BJ (cell line): ENCODE results near the gene PEX12. TPM values are rescaled to one million over a fixed set of nuclear protein-coding genes. Genes with fewer than 3 reads are reported as not detected.

Source experiments
- CTCF ChIA-PET: fragments of 350-600 bp; formaldehyde crosslinking; extraction: SDS; loops from one replicate; lab custom pipeline; 2021; ENCODE audit warnings: antibody characterized with exemption, inconsistent platforms; lab: Yijun Ruan, JAX
- POLR2A ChIA-PET: fragments of 300-600 bp; sonication (Branson Sonifier 250); formaldehyde crosslinking; extraction: SDS; loops from one replicate; lab custom pipeline; 2021; ENCODE audit warnings: antibody characterized with exemption; lab: Charles Lee
- DNase-seq: peaks from one replicate; pipeline ENCODE4 v3.0.0-alpha.2; 2011; ENCODE audit warnings: low read depth
- H3K27me3 ChIP-seq: 2 replicates; pipeline ENCODE4 v1.6.0; 2011; ENCODE audit warnings: low read length; ENCODE audit not compliant: control insufficient read depth, insufficient read depth
- H3K36me3 ChIP-seq: 2 replicates; pipeline ENCODE4 v1.5.1; 2011; ENCODE audit warnings: low read length; ENCODE audit not compliant: control insufficient read depth, insufficient read depth
- H3K4me3 ChIP-seq: 2 replicates; pipeline ENCODE4 v1.5.1; 2011; ENCODE audit warnings: low read depth, mild to moderate bottlenecking, control low read depth, low read length
- CTCF ChIP-seq: IDR thresholded peaks from 2 replicates; pipeline ENCODE4 v1.5.1; 2011; ENCODE audit warnings: low read depth, mild to moderate bottlenecking, control low read depth, inconsistent platforms, low read length, moderate library complexity; ENCODE audit not compliant: insufficient read depth
- polyA plus RNA-seq: library from polyadenylated mRNA; depleted of rRNA; stranded (reverse); fragments of >200 nt; gene quantifications from 2 replicates; pipeline ENCODE4 v1.2.3, GENCODE V29; 2011

Gene PEX12
- polyA plus RNA-seq, 1 experiment, result 8.5 TPM

- no peak for TF ChIP-seq CTCF
- POLR2A ChIA-PET, result no interaction called here
- H3K27me3 ChIP-seq, result peaks cover 5% of the 10 kb centered on the region; the same call in 1 of the 2 replicates
- no peaks in the 10 kb centered on the region for H3K36me3 ChIP-seq
- CTCF ChIA-PET, result no interaction called here
- H3K4me3 ChIP-seq, result no peak overlapping the region
- DNase-seq, result no peak
Measured at GRCh38 chr17:35557353-35557752, 21.0 kb downstream of the PEX12 start.

GRCh38 chr17:35555691-35556090 is 22.7 kb downstream of the PEX12 start:
- DNase-seq, result no peak
- POLR2A ChIA-PET, result no interaction called here
- TF ChIP-seq CTCF, result peak; percentile 18; the same call in 1 of the 2 replicates
- Histone ChIP-seq H3K27me3 (peaks cover 4% of the 10 kb centered on the region; the same call in 1 of the 2 replicates), H3K36me3 (no peaks in the 10 kb centered on the region), H3K4me3 (no peak overlapping the region)
- CTCF ChIA-PET, result interaction anchor here (1.0 kb wide), 1 partner anchor 191 kb away, joined by 7 read pairs; no protein-coding TSS in a partner anchor

- Histone ChIP-seq H3K4me3 (no peak overlapping the region), H3K36me3 (no peaks in the 10 kb centered on the region), H3K27me3 (peaks cover 4% of the 10 kb centered on the region; the same call in 1 of the 2 replicates)
- DNase-seq, result no peak
- TF ChIP-seq CTCF, result no peak
- POLR2A ChIA-PET, result no interaction called here
- CTCF ChIA-PET, result interaction anchor here (0.8 to 2.1 kb wide), 5 partner anchors 9 to 241 kb away, joined by 3 to 12 read pairs (median 3); no protein-coding TSS in a partner anchor
Measured at GRCh38 chr17:35554668-35555067, 23.7 kb downstream of the PEX12 start.

GRCh38 chr17:35553310-35553709 is 25.1 kb downstream of the PEX12 start:
- CTCF ChIA-PET, result interaction anchor here (0.8 to 2.1 kb wide), 4 partner anchors 8 to 195 kb away, joined by 3 to 12 read pairs (median 5); no protein-coding TSS in a partner anchor
- peaks cover 4% of the 10 kb centered on the region; the same call in 1 of the 2 replicates for H3K27me3 ChIP-seq
- no peak for DNase-seq
- H3K4me3 ChIP-seq, result no peak overlapping the region
- POLR2A ChIA-PET, result no interaction called here
- no peak for TF ChIP-seq CTCF
- H3K36me3 ChIP-seq, result no peaks in the 10 kb centered on the region

GRCh38 chr17:35548978-35549377 is 29.4 kb downstream of the PEX12 start:
- Histone ChIP-seq H3K27me3 (peaks cover 8% of the 10 kb centered on the region), H3K36me3 (no peaks in the 10 kb centered on the region), H3K4me3 (no peak overlapping the region)
- ChIA-PET POLR2A (no interaction called here), CTCF (interaction anchor here (2.1 kb wide), 1 partner anchor 10 kb away, joined by 6 read pairs; no protein-coding TSS in a partner anchor)
- no peak for DNase-seq
- TF ChIP-seq CTCF, result no peak
